Activated CD4-positive, alpha-beta T cell treated with anti-CD3 and anti-CD28 coated beads, Interleukin-2, Interleukin-6, amounts not matched to agents 100 ng/mL and 50 ng/mL, durations not matched to agents 16 hours and 8 hours (primary cell): ENCODE measurements around the gene ANTXR1.
"Not testable (repeated sequence)": the region's sequence is repeated elsewhere in the genome, so short reads cannot be mapped to it uniquely, and the experiment has no call there.

ENCODE experiments used
- DNase-seq: peaks from one replicate; pipeline ENCODE4 v3.0.0-alpha.2; 2020

The ANTXR1 gene

GRCh38 chr2:69167469-69167822 is 154.5 kb downstream of the ANTXR1 start:
- no peak for DNase-seq

GRCh38 chr2:69168144-69168813 is 155.3 kb downstream of the ANTXR1 start:
- DNase-seq: no peak

GRCh38 chr2:69168950-69169654 is 156.1 kb downstream of the ANTXR1 start:
- DNase-seq: no peak

GRCh38 chr2:69169655-69170389 is 156.8 kb downstream of the ANTXR1 start:
- DNase-seq: no peak

- DNase-seq: no peak
Observed at GRCh38 chr2:69170661-69171060, 157.7 kb downstream of the ANTXR1 start.

GRCh38 chr2:69171116-69171896 is 158.3 kb downstream of the ANTXR1 start:
- no peak for DNase-seq

GRCh38 chr2:69171897-69172525 is 159.0 kb downstream of the ANTXR1 start:
- no peak for DNase-seq

GRCh38 chr2:69173706-69174105 is 160.7 kb downstream of the ANTXR1 start:
- DNase-seq: no peak

- DNase-seq: not testable (repeated sequence)
Observed at GRCh38 chr2:69174211-69174610, 161.2 kb downstream of the ANTXR1 start.

- DNase-seq: no peak
Observed at GRCh38 chr2:69175790-69176715, 163.1 kb downstream of the ANTXR1 start.

- DNase-seq: no peak
Observed at GRCh38 chr2:69177063-69177771, 164.2 kb downstream of the ANTXR1 start.

GRCh38 chr2:69177785-69178636 is 165.0 kb downstream of the ANTXR1 start:
- no peak for DNase-seq

- DNase-seq: no peak
Observed at GRCh38 chr2:69178756-69179155, 165.8 kb downstream of the ANTXR1 start.

GRCh38 chr2:69180227-69180626 is 167.2 kb downstream of the ANTXR1 start:
- DNase-seq: no peak

- no peak for DNase-seq
Observed at GRCh38 chr2:69180974-69181373, 168.0 kb downstream of the ANTXR1 start.

GRCh38 chr2:69181806-69182427 is 168.9 kb downstream of the ANTXR1 start:
- DNase-seq: no peak

GRCh38 chr2:69183659-69184058 is 170.7 kb downstream of the ANTXR1 start:
- no peak for DNase-seq

GRCh38 chr2:69184224-69184623 is 171.2 kb downstream of the ANTXR1 start:
- no peak for DNase-seq

- no peak for DNase-seq
Observed at GRCh38 chr2:69185807-69186206, 172.8 kb downstream of the ANTXR1 start.
